HCT116 (cell line): ENCODE data around the gene SSR2. TPM values are rescaled to one million over a fixed set of nuclear protein-coding genes. Genes with fewer than 3 reads are reported as not detected.
"Not testable (repeated sequence)": the region's sequence is repeated elsewhere in the genome, so short reads cannot be mapped to it uniquely, and the experiment has no call there.

ENCODE experiments used
- ATAC-seq: fragments of 200-7000 bp; cut with Tn5 transposase; 2 replicates; pipeline ENCODE4 v1.9.1; 2020; ENCODE audit warnings: mild to moderate bottlenecking, moderate library complexity
- BruUV-seq: library from RNA; stranded (reverse); fragments of 400-500 nt; replicated peaks from 2 replicates; lab custom pipeline; 2021; lab: Mats Ljungman, UMichigan
- CTCF ChIA-PET: fragments of 300-600 bp; sonication (Branson Sonifier 250); formaldehyde crosslinking; loops from one replicate; lab custom pipeline; 2021; ENCODE audit warnings: antibody characterized with exemption; lab: Charles Lee
- POLR2A ChIA-PET: fragments of 300-600, 350-600 bp; sonication (Branson Sonifier 250); formaldehyde crosslinking; loops from one replicate; lab custom pipeline; 2021; ENCODE audit warnings: antibody characterized with exemption; lab: Charles Lee
- RAD21 ChIA-PET, 2 experiments: fragments of 300-600 bp; sonication (Branson Sonifier 250); formaldehyde crosslinking; loops; one replicate each; lab custom pipeline; 2023; ENCODE audit warnings: low total read pairs in 2 of 2; ENCODE audit not compliant: uncharacterized antibody in 2 of 2, unreplicated experiment in 2 of 2, low non-redundant PET in 1 of 2; lab: Charles Lee
- DNase-seq: peaks from one replicate; pipeline ENCODE4 v3.0.0-alpha.2; 2010; ENCODE audit warnings: low read depth, low spot score
- H2AFZ ChIP-seq: fragments of 200-600 bp; shearing (Covaris generic), sonication (generic); 2 replicates; pipeline ENCODE4 v1.6.1; 2017; ENCODE audit warnings: low read depth, mixed run types, mixed read lengths, antibody characterized with exemption, low read length; ENCODE audit not compliant: poor library complexity, severe bottlenecking
- H3K27ac ChIP-seq: 2 replicates; pipeline ENCODE4 v1.5.1; 2012; ENCODE audit warnings: low read depth, low read length
- H3K27me3 ChIP-seq: fragments of 200-600 bp; sonication (generic); 2 replicates; pipeline ENCODE4 v1.6.1; 2016; ENCODE audit warnings: mixed run types, low read length, mixed read lengths; ENCODE audit not compliant: insufficient read depth
- H3K36me3 ChIP-seq, 2 experiments: fragments of 200-500 bp in 1 of 2; fragments of 200-600 bp in 1 of 2; sonication (Bioruptor generic) in 1 of 2; sonication (generic) in 1 of 2; 2 replicates each; pipeline versions ENCODE4 v1.5.1 to v1.6.1; 2014 to 2016; ENCODE audit warnings: low read length in 2 of 2, inconsistent platforms in 1 of 2, mixed read lengths in 1 of 2, mixed run types in 1 of 2; ENCODE audit not compliant: insufficient read depth in 2 of 2, control insufficient read depth in 1 of 2
- H3K4me1 ChIP-seq, 2 experiments: fragments of 200-600 bp in 1 of 2; sonication (generic) in 1 of 2; 2 replicates each; pipeline versions ENCODE4 v1.5.1 to v1.6.1; 2012 to 2017; ENCODE audit warnings: low read length in 2 of 2, inconsistent platforms in 1 of 2, mild to moderate bottlenecking in 1 of 2, mixed read lengths in 1 of 2, mixed run types in 1 of 2, moderate library complexity in 1 of 2; ENCODE audit not compliant: insufficient read depth in 2 of 2, control insufficient read depth in 1 of 2
- H3K4me2 ChIP-seq: fragments of 200-600 bp; sonication (generic); 2 replicates; pipeline ENCODE4 v1.6.1; 2017; ENCODE audit warnings: mixed run types, low read length, mixed read lengths
- H3K4me3 ChIP-seq, 2 experiments: fragments of 200-600 bp in 1 of 2; sonication (generic) in 1 of 2; replicated peaks in 1 of 2; 2 replicates each; pipeline ENCODE4 v1.5.1; 2011 to 2016; ENCODE audit warnings: low read length in 2 of 2, control low read depth in 1 of 2, low read depth in 1 of 2, mild to moderate bottlenecking in 1 of 2, mixed read lengths in 1 of 2, mixed run types in 1 of 2
- H3K79me2 ChIP-seq: fragments of 200-600 bp; sonication (generic); 2 replicates; pipeline ENCODE4 v1.6.1; 2017; ENCODE audit warnings: mild to moderate bottlenecking, mixed run types, low read length, moderate library complexity, mixed read lengths; ENCODE audit not compliant: insufficient read depth
- H3K9ac ChIP-seq: fragments of 200-600 bp; sonication (generic); 2 replicates; pipeline ENCODE4 v1.6.1; 2016; ENCODE audit warnings: low read length, mixed read lengths
- H3K9me2 ChIP-seq: fragments of 200-600 bp; sonication (generic), shearing (Covaris generic); 2 replicates; pipeline ENCODE4 v1.6.1; 2017; ENCODE audit warnings: mixed run types, mild to moderate bottlenecking, moderate library complexity; ENCODE audit not compliant: insufficient read depth
- H3K9me3 ChIP-seq, 2 experiments: fragments of 200-500 bp in 1 of 2; fragments of 200-600 bp in 1 of 2; sonication (Bioruptor generic) in 1 of 2; sonication (generic) in 1 of 2; 2 replicates each; pipeline ENCODE4 v1.6.1; 2014 to 2017; ENCODE audit warnings: low read length in 2 of 2, mixed read lengths in 2 of 2, inconsistent platforms in 1 of 2, low read depth in 1 of 2, mild to moderate bottlenecking in 1 of 2, mixed run types in 1 of 2, moderate library complexity in 1 of 2; ENCODE audit not compliant: control insufficient read depth in 1 of 2, insufficient read depth in 1 of 2
- H4K20me1 ChIP-seq: fragments of 200-600 bp; sonication (generic), shearing (Covaris generic); 2 replicates; pipeline ENCODE4 v1.6.1; 2017; ENCODE audit warnings: mixed run types, mild to moderate bottlenecking, moderate library complexity; ENCODE audit not compliant: insufficient read depth
- CBX3 ChIP-seq: IDR thresholded peaks from 2 replicates; pipeline ENCODE4 v1.6.1; 2012; ENCODE audit warnings: low read depth
- EGR1 ChIP-seq: IDR thresholded peaks from 2 replicates; pipeline ENCODE4 v1.6.1; 2012; ENCODE audit warnings: low read depth
- ELF1 ChIP-seq: IDR thresholded peaks from 2 replicates; pipeline ENCODE4 v1.6.1; 2012; ENCODE audit warnings: low read depth, borderline replicate concordance
- POLR2A ChIP-seq: IDR thresholded peaks from 2 replicates; pipeline ENCODE4 v1.7.0; 2011; ENCODE audit warnings: borderline replicate concordance; ENCODE audit not compliant: insufficient read depth, insufficient read length; ENCODE audit errors: extremely low read depth
- RAD21 ChIP-seq: IDR thresholded peaks from 2 replicates; pipeline ENCODE4 v1.6.1; 2012; ENCODE audit warnings: low read depth, mild to moderate bottlenecking
- SIN3A ChIP-seq: IDR thresholded peaks from 2 replicates; pipeline ENCODE4 v1.6.1; 2012; ENCODE audit warnings: low read depth
- SRF ChIP-seq: IDR thresholded peaks from 2 replicates; pipeline ENCODE4 v1.6.1; 2012; ENCODE audit warnings: low read depth
- YY1 ChIP-seq: IDR thresholded peaks from 2 replicates; pipeline ENCODE4 v1.6.1; 2011; ENCODE audit warnings: low read length, low read depth, moderate library complexity, mild to moderate bottlenecking; ENCODE audit not compliant: insufficient replicate concordance; ENCODE audit errors: extremely low read depth
- intact Hi-C: fragments of 100-400 bp; cut with micrococcal nuclease; formaldehyde crosslinking; loops from 2 replicates; pipeline ENCODE4 v1.10.0; 2022
- total RNA-seq: library from RNA; stranded (reverse); gene quantifications from one replicate; pipeline ENCODE4 v1.2.1, GENCODE V29; 2021; ENCODE audit not compliant: unreplicated experiment
- TF ChIP-seq, protein P1 (sequence below): IDR thresholded peaks from 2 replicates; pipeline ENCODE4 v1.6.1; 2011; ENCODE audit warnings: mild to moderate bottlenecking, low read length, moderate library complexity; ENCODE audit not compliant: insufficient replicate concordance; ENCODE audit errors: extremely low read depth
- TF ChIP-seq, protein P2 (sequence below): IDR thresholded peaks from 2 replicates; pipeline ENCODE4 v1.6.1; 2012
- TF ChIP-seq, protein P3 (sequence below), 3 experiments: fragments of 200-600 bp in 1 of 3; sonication (generic) in 1 of 3; IDR thresholded peaks in 2 of 3; conservative IDR thresholded peaks in 1 of 3; 2 replicates each; pipeline ENCODE4 v1.5.1; 2012 to 2017; ENCODE audit warnings: low read depth in 2 of 3, low read length in 2 of 3, antibody characterized with exemption in 1 of 3, borderline replicate concordance in 1 of 3, control low read depth in 1 of 3, mild to moderate bottlenecking in 1 of 3, mixed read lengths in 1 of 3, mixed run types in 1 of 3, moderate library complexity in 1 of 3; ENCODE audit not compliant: insufficient read depth in 1 of 3

Gene SSR2
- total RNA-seq, 1 experiment from 2014 or later = 153 TPM

DNA sequence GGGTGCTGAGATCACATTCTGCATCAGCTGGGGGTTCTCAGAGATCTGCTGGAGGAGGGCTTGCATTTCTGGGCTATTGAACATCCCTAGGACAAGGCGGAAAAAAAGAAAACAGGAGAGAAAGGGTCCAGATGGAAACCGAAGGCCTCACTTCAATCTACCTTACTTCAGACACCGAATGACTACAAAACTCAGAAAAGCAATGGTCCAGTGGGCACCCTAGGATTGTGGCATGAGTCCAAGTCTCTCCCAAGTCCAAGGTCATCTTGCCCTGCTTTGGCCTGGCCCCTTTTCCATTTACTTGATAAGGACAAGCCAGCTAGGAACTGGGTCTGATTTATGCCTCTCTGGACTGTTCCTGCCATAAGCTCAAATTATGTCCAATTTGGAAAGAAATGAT, 22.1 kb upstream of the SSR2 start (continued):
- TF ChIP-seq, protein P1, sequence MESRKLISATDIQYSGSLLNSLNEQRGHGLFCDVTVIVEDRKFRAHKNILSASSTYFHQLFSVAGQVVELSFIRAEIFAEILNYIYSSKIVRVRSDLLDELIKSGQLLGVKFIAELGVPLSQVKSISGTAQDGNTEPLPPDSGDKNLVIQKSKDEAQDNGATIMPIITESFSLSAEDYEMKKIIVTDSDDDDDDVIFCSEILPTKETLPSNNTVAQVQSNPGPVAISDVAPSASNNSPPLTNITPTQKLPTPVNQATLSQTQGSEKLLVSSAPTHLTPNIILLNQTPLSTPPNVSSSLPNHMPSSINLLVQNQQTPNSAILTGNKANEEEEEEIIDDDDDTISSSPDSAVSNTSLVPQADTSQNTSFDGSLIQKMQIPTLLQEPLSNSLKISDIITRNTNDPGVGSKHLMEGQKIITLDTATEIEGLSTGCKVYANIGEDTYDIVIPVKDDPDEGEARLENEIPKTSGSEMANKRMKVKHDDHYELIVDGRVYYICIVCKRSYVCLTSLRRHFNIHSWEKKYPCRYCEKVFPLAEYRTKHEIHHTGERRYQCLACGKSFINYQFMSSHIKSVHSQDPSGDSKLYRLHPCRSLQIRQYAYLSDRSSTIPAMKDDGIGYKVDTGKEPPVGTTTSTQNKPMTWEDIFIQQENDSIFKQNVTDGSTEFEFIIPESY = no peak
- TF ChIP-seq, protein P2, sequence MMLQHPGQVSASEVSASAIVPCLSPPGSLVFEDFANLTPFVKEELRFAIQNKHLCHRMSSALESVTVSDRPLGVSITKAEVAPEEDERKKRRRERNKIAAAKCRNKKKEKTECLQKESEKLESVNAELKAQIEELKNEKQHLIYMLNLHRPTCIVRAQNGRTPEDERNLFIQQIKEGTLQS = no peak

DNA sequence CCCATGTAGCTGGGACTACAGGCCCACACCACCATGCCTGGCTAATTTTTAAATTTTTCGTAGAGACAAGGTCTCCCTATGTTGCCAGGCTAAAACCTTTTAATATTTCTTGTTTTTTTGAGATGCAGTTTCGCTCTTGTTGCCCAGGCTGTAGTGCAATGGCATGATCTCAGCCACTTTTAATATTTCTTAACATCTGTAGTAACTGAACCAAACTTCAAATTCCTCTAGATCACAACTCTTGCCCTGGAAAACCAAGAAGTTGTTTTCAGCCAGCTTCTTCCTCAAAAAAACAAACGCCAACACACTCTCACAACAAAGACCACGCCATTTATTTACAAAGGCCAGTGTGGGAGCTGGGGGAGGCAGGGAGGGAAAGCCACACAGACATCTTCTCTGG, 14.2 kb upstream of the SSR2 start:
- RAD21 ChIA-PET, POLR2A ChIA-PET, CTCF ChIA-PET: not testable (repeated sequence)

DNA sequence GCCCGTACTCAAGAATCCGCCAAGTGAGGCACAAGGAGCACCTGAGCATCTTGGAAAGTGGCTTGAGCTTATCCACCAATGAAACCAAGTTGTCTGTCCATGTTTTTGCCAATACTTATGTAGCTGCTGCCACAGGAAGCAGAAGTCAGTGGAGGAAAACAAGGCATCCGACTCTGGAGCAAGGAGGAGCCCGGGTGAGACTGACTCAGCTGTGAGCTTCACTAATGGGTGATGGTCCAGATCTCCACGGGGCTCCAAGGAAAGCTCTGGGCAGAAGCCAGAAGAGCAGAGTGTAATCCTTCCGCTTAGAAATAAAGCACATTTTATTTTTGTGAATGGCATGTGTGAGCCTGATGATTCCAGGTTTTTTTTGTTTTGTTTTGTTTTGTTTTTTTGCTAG, 12.3 kb upstream of the SSR2 start:
- no peak for ATAC-seq
- CTCF ChIA-PET = interaction anchor here (0.6 kb wide), 1 partner anchor 226 kb away, joined by 3 read pairs; no protein-coding TSS in a partner anchor
- intact Hi-C loops = no loop called here
- no peak for TF ChIP-seq ELF1
- no peak for TF ChIP-seq RAD21
- TF ChIP-seq, protein P3, sequence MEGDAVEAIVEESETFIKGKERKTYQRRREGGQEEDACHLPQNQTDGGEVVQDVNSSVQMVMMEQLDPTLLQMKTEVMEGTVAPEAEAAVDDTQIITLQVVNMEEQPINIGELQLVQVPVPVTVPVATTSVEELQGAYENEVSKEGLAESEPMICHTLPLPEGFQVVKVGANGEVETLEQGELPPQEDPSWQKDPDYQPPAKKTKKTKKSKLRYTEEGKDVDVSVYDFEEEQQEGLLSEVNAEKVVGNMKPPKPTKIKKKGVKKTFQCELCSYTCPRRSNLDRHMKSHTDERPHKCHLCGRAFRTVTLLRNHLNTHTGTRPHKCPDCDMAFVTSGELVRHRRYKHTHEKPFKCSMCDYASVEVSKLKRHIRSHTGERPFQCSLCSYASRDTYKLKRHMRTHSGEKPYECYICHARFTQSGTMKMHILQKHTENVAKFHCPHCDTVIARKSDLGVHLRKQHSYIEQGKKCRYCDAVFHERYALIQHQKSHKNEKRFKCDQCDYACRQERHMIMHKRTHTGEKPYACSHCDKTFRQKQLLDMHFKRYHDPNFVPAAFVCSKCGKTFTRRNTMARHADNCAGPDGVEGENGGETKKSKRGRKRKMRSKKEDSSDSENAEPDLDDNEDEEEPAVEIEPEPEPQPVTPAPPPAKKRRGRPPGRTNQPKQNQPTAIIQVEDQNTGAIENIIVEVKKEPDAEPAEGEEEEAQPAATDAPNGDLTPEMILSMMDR (IDR thresholded peaks at IDR 0.05 in 2 of 3, conservative IDR thresholded peaks at IDR 0.05 in 1 of 3; ENCODE audit: borderline replicate concordance in 1 of 3, insufficient read depth in 1 of 3, low read depth in 2 of 3, low read length in 2 of 3) = no peak
- TF ChIP-seq SIN3A = no peak
- no peak for TF ChIP-seq CBX3
- no peak for TF ChIP-seq SRF
- TF ChIP-seq, protein P2 = no peak
- TF ChIP-seq EGR1 = no peak
- TF ChIP-seq, protein P1 = no peak
- TF ChIP-seq POLR2A = no peak
- TF ChIP-seq YY1 = no peak

More for the DNA sequence above, 14.2 kb upstream of the SSR2 start:
- intact Hi-C loops, H2AFZ ChIP-seq, H4K20me1 ChIP-seq, H3K79me2 ChIP-seq, H3K9ac ChIP-seq, H3K4me2 ChIP-seq, H3K36me3 ChIP-seq, H3K9me2 ChIP-seq, H3K27ac ChIP-seq, H3K4me3 ChIP-seq, H3K27me3 ChIP-seq, H3K4me1 ChIP-seq, BruUV-seq, ATAC-seq, H3K9me3 ChIP-seq, DNase-seq: not testable (repeated sequence)

More for the DNA sequence above, 12.3 kb upstream of the SSR2 start:
- BruUV-seq = no TSS peak
- Histone ChIP-seq H3K4me2 (no peak overlapping the region), H3K36me3 (peaks cover 2 to 3% of the 10 kb centered on the region in 2 experiments; a peak in 2 of 4 replicates), H3K9me2 (no peaks in the 10 kb centered on the region), H3K27me3 (no peaks in the 10 kb centered on the region), H3K4me1 (no peaks in the 10 kb centered on the region), H3K9ac (no peak overlapping the region), H3K27ac (no peak overlapping the region), H4K20me1 (no peaks in the 10 kb centered on the region), H3K9me3 (no peaks in the 10 kb centered on the region), H3K79me2 (no peaks in the 10 kb centered on the region), H3K4me3 (no peak overlapping the region), H2AFZ (no peak overlapping the region)
- DNase-seq = no peak
- ChIA-PET RAD21 (no interaction called here), POLR2A (no interaction called here)
